Naive thymus-derived CD8-positive, alpha-beta T cell (primary cell): ENCODE data around the gene GYS1. TPM values are rescaled to one million over a fixed set of nuclear protein-coding genes. Genes with fewer than 3 reads are reported as not detected.

Experiments used
- ATAC-seq, 2 donors: fragments of 150-1000 bp; cut with Tn5 transposase in 1 of 2; sonication (Bioruptor Pico), chemical (Tn5 transposase) in 1 of 2; 1 replicate in 1 of 2; 2 replicates in 1 of 2; pipeline ENCODE4 v1.10.0; 2021; ENCODE audit warnings: mild to moderate bottlenecking in 2 of 2, moderate library complexity in 2 of 2
- POLR2A ChIA-PET: fragments of 350-600 bp; sonication (Branson Sonifier 250); formaldehyde crosslinking; loops from one replicate; lab custom pipeline; 2021; ENCODE audit warnings: antibody characterized with exemption; lab: Charles Lee
- DNase-seq, 10 donors: peaks; one replicate each; pipeline versions ENCODE4 v3.0.0 to v3.0.0-alpha.2; 2020 to 2022
- H3K27ac Mint-ChIP-seq, 10 donors: one replicate each; pipeline ENCODE4 v1.8.0; 2020 to 2022; ENCODE audit warnings: mild to moderate bottlenecking in 10 of 10, mixed read lengths in 10 of 10, moderate library complexity in 4 of 10, inconsistent platforms in 1 of 10
- H3K27me3 Mint-ChIP-seq, 5 donors: one replicate each; pipeline ENCODE4 v1.8.0; 2021 to 2022; ENCODE audit warnings: mixed read lengths in 5 of 5
- H3K36me3 Mint-ChIP-seq, 3 donors: one replicate each; pipeline ENCODE4 v1.8.0; 2020 to 2022; ENCODE audit warnings: mixed read lengths in 3 of 3, mild to moderate bottlenecking in 2 of 3, inconsistent platforms in 1 of 3
- H3K4me1 Mint-ChIP-seq, 4 donors: one replicate each; pipeline ENCODE4 v1.8.0; 2021 to 2022; ENCODE audit warnings: mixed read lengths in 4 of 4
- H3K4me3 Mint-ChIP-seq, 10 donors: one replicate each; pipeline ENCODE4 v1.8.0; 2020 to 2022; ENCODE audit warnings: mild to moderate bottlenecking in 10 of 10, mixed read lengths in 10 of 10, moderate library complexity in 6 of 10, inconsistent platforms in 1 of 10
- H3K9me3 Mint-ChIP-seq, 9 donors: one replicate each; pipeline ENCODE4 v1.8.0; 2020 to 2022; ENCODE audit warnings: mixed read lengths in 9 of 9, mild to moderate bottlenecking in 3 of 9, inconsistent platforms in 1 of 9, moderate library complexity in 1 of 9
- polyA plus RNA-seq, 3 donors: library from polyadenylated mRNA; unstranded; fragments of 300-500 nt; fragmentation: Illumina TruSeq; gene quantifications; one replicate each; pipeline ENCODE4 v1.2.3, GENCODE V29; 2021
- total RNA-seq, 8 experiments: library from RNA in 2 of 8; stranded (reverse) in 2 of 8; gene quantifications; one replicate each; pipeline ENCODE4 v1.2.3 and lab custom pipeline; 2021 to 2026

The GYS1 gene
- total and polyA plus RNA-seq, 5 experiments from 2014 or later, result 17.9 to 47.9 (median 31.0) TPM

- POLR2A ChIA-PET, result interaction anchor here (0.6 to 1.2 kb wide), 3 partner anchors 11 to 108 kb away, joined by 3 to 5 read pairs (median 3); partner anchors contain the start of genes GYS1 and RUVBL2
- Mint-ChIP-seq H3K9me3 (no peaks in the 10 kb centered on the region), H3K27me3 (no peaks in the 10 kb centered on the region), H3K27ac (no peak overlapping the region), H3K36me3 (peaks cover 0 to 45% (median 3%) of the 10 kb centered on the region in 3 donors), H3K4me1 (peaks cover 0 to 2% (median 0%) of the 10 kb centered on the region in 4 donors), H3K4me3 (no peak overlapping the region)
- ATAC-seq (peak in 1 of 2 donors; percentile 48), DNase-seq (no peak)
These were observed 10.8 kb downstream of the GYS1 start for GRCh38 chr19:48982280-48982679.

- Mint-ChIP-seq H3K9me3 (no peaks in the 10 kb centered on the region), H3K4me1 (peaks cover 0 to 3% (median under 1%) of the 10 kb centered on the region in 4 donors), H3K4me3 (no peak overlapping the region), H3K36me3 (peaks cover 0 to 37% (median 5%) of the 10 kb centered on the region in 3 donors), H3K27me3 (no peaks in the 10 kb centered on the region), H3K27ac (no peak overlapping the region)
- ATAC-seq (no peak), DNase-seq (no peak)
- POLR2A ChIA-PET, result interaction anchor here (1.0 to 3.0 kb wide), 3 partner anchors 12 to 16 kb away, joined by 4 to 29 read pairs (median 7); partner anchors contain the start of genes FTL, GYS1 and RUVBL2
These were observed 16.0 kb downstream of the GYS1 start for GRCh38 chr19:48977061-48977460.

- H3K27ac Mint-ChIP-seq, result peak overlapping the region in 1 of 10 donors; percentile 61
These were observed 16.9 kb downstream of the GYS1 start for GRCh38 chr19:48975947-48976847.

DNA sequence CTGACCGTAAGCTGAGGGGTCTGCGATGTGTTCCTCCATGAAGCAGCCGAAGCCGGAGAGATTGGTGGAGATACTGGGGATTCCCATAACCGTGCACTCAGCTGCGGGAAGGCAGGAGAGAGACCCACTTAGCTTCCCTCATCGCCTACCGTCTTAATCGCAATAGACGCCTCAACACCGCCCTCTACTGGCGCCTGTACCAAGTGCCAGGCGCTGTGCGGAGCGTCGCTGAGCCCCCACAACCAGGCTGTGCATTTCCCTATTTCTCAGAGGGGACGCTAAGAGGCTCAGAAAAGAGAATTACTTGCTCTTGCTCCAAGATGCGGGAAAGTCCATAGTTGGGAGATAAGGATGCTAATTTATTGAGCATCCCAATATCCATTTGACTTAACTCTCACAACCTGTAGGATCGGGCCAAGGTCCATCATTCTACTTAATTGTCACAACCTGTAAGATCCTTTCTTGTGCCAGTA lies 22.1 kb downstream of the GYS1 start:
- Mint-ChIP-seq H3K9me3 (no peaks in the 10 kb centered on the region), H3K27me3 (no peaks in the 10 kb centered on the region), H3K4me1 (peaks cover 2 to 29% (median 24%) of the 10 kb centered on the region in 4 donors), H3K4me3 (no peak overlapping the region), H3K27ac (peak overlapping the region in 1 of 10 donors; percentile 60), H3K36me3 (peaks cover 0 to 46% (median 17%) of the 10 kb centered on the region in 3 donors)
- POLR2A ChIA-PET, result interaction anchor here (0.6 to 1.7 kb wide), 8 partner anchors 9 to 183 kb away, joined by 3 to 9 read pairs (median 4); partner anchors contain the start of gene PPP1R15A
- DNase-seq (peak; percentile 65 to 88 (median 80)), ATAC-seq (peak; percentile 88 to 96)

More at GRCh38 chr19:48975947-48976847, 16.9 kb downstream of the GYS1 start:
- Mint-ChIP-seq H3K27me3 (no peaks in the 10 kb centered on the region), H3K9me3 (no peaks in the 10 kb centered on the region), H3K4me3 (no peak overlapping the region), H3K4me1 (peaks cover 0 to 3% (median 1%) of the 10 kb centered on the region in 4 donors), H3K36me3 (peaks cover 0 to 29% (median 4%) of the 10 kb centered on the region in 3 donors)
- DNase-seq (peak in 5 of 10 donors; percentile 29 to 60 (median 46)), ATAC-seq (peak; percentile 80 to 90)
- POLR2A ChIA-PET, result interaction anchor here (1.0 to 3.0 kb wide), 3 partner anchors 11 to 17 kb away, joined by 4 to 29 read pairs (median 7); partner anchors contain the start of genes FTL, GYS1 and RUVBL2

DNA sequence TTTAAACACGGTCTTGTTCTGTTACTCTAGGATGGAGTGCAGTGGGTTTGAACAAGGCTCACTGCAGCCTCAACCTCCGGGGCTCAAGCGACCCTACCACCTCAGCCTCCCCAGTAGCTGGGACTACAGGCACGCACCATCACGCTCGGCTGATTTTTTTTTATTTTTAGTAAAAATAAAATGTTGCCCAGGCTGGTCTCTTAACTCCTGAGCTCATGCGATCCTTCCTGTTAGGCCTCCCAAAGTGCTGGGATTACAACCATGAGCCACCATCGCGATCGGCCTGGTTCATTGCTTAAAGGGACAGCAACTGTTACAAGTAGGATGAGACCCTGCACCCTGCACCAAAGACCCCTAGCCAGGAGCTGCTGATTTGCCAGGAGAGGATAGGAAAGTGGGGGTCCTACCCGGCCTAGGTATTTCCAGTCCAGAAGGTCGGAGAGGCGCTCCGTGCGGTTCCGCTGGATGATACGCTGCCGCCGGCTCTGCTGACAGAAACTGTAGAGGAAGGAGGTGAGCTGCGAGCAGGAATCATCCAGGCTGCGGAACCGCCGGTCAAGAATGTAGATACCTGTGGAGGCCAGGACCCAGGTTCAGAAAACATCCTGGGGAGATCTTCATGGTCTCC lies 22.9 kb downstream of the GYS1 start:
- no peaks in the 10 kb centered on the region for H3K27me3 Mint-ChIP-seq
- peaks cover 7 to 35% (median 30%) of the 10 kb centered on the region in 4 donors for H3K4me1 Mint-ChIP-seq
- ATAC-seq (no peak), DNase-seq (no peak)
- POLR2A ChIA-PET, result interaction anchor here (0.6 to 1.7 kb wide), 10 partner anchors 9 to 182 kb away, joined by 3 to 9 read pairs (median 4); partner anchors contain the start of genes GYS1, PPP1R15A and RUVBL2
- H3K4me3 Mint-ChIP-seq, result no peak overlapping the region
- no peak overlapping the region for H3K27ac Mint-ChIP-seq
- no peaks in the 10 kb centered on the region for H3K9me3 Mint-ChIP-seq
- H3K36me3 Mint-ChIP-seq, result peaks cover 0 to 48% (median 19%) of the 10 kb centered on the region in 3 donors

GRCh38 chr19:48969276-48970138 lies 23.6 kb downstream of the GYS1 start:
- H3K27ac Mint-ChIP-seq, result no peak overlapping the region
- ATAC-seq, result no peak
- H3K4me3 Mint-ChIP-seq, result no peak overlapping the region
- POLR2A ChIA-PET, result interaction anchor here (0.6 to 1.7 kb wide), 6 partner anchors 8 to 181 kb away, joined by 3 to 8 read pairs (median 4); partner anchors contain the start of genes GYS1 and RUVBL2
- H3K4me1 Mint-ChIP-seq, result peaks cover 10 to 43% (median 35%) of the 10 kb centered on the region in 4 donors
- H3K9me3 Mint-ChIP-seq, result no peaks in the 10 kb centered on the region
- no peak for DNase-seq
- H3K27me3 Mint-ChIP-seq, result no peaks in the 10 kb centered on the region
- H3K36me3 Mint-ChIP-seq, result peaks cover 0 to 48% (median 19%) of the 10 kb centered on the region in 3 donors

DNA sequence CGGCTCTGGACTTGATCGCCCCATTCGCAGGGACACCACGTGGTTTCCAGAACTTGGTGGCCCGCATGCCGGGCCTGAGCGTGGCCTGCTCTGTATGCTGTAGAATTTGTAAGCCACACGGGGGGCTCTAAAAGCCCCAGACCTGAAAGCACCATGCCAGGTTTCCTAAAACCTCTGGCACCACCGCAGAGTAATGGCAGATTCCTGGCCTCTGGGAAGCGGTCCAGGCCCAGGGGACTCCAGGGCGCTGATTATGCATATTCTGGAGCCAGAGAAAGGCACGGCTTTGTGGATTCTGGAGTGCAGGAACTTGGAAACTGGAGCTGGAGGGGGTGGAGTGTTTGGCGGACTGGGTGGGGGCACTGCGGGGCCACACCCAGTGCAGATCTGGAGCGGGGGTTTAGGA lies 24.3 kb downstream of the GYS1 start:
- ATAC-seq (no peak), DNase-seq (no peak)
- Mint-ChIP-seq H3K9me3 (no peaks in the 10 kb centered on the region), H3K36me3 (peaks cover 0 to 46% (median 19%) of the 10 kb centered on the region in 3 donors), H3K4me3 (no peak overlapping the region), H3K27me3 (no peaks in the 10 kb centered on the region), H3K27ac (peak overlapping the region in 1 of 10 donors; percentile 2), H3K4me1 (peaks cover 16 to 50% (median 42%) of the 10 kb centered on the region in 4 donors)
- POLR2A ChIA-PET, result interaction anchor here (0.6 kb wide), 1 partner anchor 90 kb away, joined by 4 read pairs; no protein-coding TSS in a partner anchor

GRCh38 chr19:48968179-48968661 lies 24.9 kb downstream of the GYS1 start:
- no peaks in the 10 kb centered on the region for H3K9me3 Mint-ChIP-seq
- peaks cover 20 to 56% (median 48%) of the 10 kb centered on the region in 4 donors for H3K4me1 Mint-ChIP-seq
- peak overlapping the region in 1 of 10 donors; percentile 34 for H3K4me3 Mint-ChIP-seq
- H3K36me3 Mint-ChIP-seq, result peaks cover 0 to 46% (median 19%) of the 10 kb centered on the region in 3 donors
- POLR2A ChIA-PET, result interaction anchor here (0.9 to 5.3 kb wide), 4 partner anchors 25 to 96 kb away, joined by 4 to 53 read pairs (median 6); partner anchors contain the start of genes GYS1, PPP1R15A and RUVBL2
- ATAC-seq, result no peak
- H3K27me3 Mint-ChIP-seq, result no peaks in the 10 kb centered on the region
- peak overlapping the region in 2 of 10 donors; percentile 14 to 56 for H3K27ac Mint-ChIP-seq
- DNase-seq, result no peak

- Mint-ChIP-seq H3K9me3 (no peaks in the 10 kb centered on the region), H3K27me3 (no peaks in the 10 kb centered on the region), H3K36me3 (peaks cover 0 to 39% (median 16%) of the 10 kb centered on the region in 3 donors), H3K4me3 (peak overlapping the region in 6 of 10 donors; percentile 94 to 100 (median 98)), H3K27ac (peak overlapping the region in 5 of 10 donors; percentile 14 to 97 (median 29)), H3K4me1 (peaks cover 25 to 59% (median 53%) of the 10 kb centered on the region in 4 donors)
- no peak for ATAC-seq
- no peak for DNase-seq
- POLR2A ChIA-PET, result interaction anchor here (0.6 to 5.3 kb wide), 8 partner anchors 9 to 240 kb away, joined by 3 to 53 read pairs (median 6); partner anchors contain the start of genes GYS1, NUCB1, PPP1R15A and RUVBL2
These were observed 25.5 kb downstream of the GYS1 start for GRCh38 chr19:48967346-48968178.
